Nephron (organoid): ENCODE data around the gene SFR1.

Experiments used
- H3K27ac Mint-ChIP-seq, 3 experiments: 2 replicates each; pipeline ENCODE4 v1.8.0; 2020; ENCODE audit warnings: mixed read lengths in 3 of 3, mild to moderate bottlenecking in 2 of 3, moderate library complexity in 1 of 3
- H3K27me3 Mint-ChIP-seq: 2 replicates; pipeline ENCODE4 v1.8.0; 2021; ENCODE audit warnings: low read depth, mild to moderate bottlenecking, moderate library complexity, mixed read lengths
- H3K36me3 Mint-ChIP-seq: 2 replicates; pipeline ENCODE4 v1.8.0; 2020; ENCODE audit warnings: low read depth, mixed read lengths
- H3K4me1 Mint-ChIP-seq: 2 replicates; pipeline ENCODE4 v1.8.0; 2020; ENCODE audit warnings: mixed read lengths
- H3K4me3 Mint-ChIP-seq, 3 experiments: 2 replicates each; pipeline ENCODE4 v1.8.0; 2020; ENCODE audit warnings: mild to moderate bottlenecking in 3 of 3, mixed read lengths in 3 of 3, moderate library complexity in 2 of 3
- H3K9me3 Mint-ChIP-seq: 2 replicates; pipeline ENCODE4 v1.8.0; 2020; ENCODE audit warnings: mixed read lengths
- CTCF ChIP-seq, 3 experiments: fragments of 200-600 bp; sonication (generic); IDR thresholded peaks; one replicate each; pipeline ENCODE4 v1.5.0; 2021; ENCODE audit warnings: antibody characterized with exemption in 3 of 3; ENCODE audit not compliant: unreplicated experiment in 3 of 3

Gene SFR1

DNA sequence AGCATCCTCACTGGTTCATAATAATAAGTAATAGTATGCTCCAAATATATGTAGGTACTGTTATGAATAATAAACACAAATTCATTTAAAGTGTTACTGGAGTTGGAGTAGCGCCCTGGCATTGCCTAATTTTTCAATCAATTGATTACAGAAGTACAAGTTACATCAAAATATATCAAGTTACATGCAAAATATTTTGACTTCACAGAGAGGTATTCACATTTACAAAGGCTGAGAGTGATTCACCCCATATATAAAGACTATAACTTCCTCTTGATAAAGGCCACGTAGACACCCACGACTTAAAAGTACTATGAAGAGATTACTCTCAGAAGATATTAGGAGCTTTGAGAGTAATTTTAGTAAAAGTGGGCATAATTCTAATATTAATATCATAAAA is 22.7 kb upstream of the SFR1 start:
- no peak overlapping the region for H3K4me3 Mint-ChIP-seq
- no peaks in the 10 kb centered on the region for H3K36me3 Mint-ChIP-seq
- peaks cover 6% of the 10 kb centered on the region for H3K9me3 Mint-ChIP-seq
- H3K27me3 Mint-ChIP-seq, result no peaks in the 10 kb centered on the region
- H3K4me1 Mint-ChIP-seq, result no peaks in the 10 kb centered on the region
- no peak overlapping the region for H3K27ac Mint-ChIP-seq
- no peak for TF ChIP-seq CTCF (IDR thresholded peaks at IDR 0.05; ENCODE audit: unreplicated experiment in 3 of 3)

GRCh38 chr10:104099941-104100340 is 22.0 kb upstream of the SFR1 start:
- Mint-ChIP-seq H3K27me3 (no peaks in the 10 kb centered on the region), H3K4me1 (no peaks in the 10 kb centered on the region), H3K27ac (no peak overlapping the region), H3K36me3 (no peaks in the 10 kb centered on the region), H3K9me3 (peaks cover 6% of the 10 kb centered on the region), H3K4me3 (no peak overlapping the region)
- no peak for TF ChIP-seq CTCF (IDR thresholded peaks at IDR 0.05; ENCODE audit: unreplicated experiment in 3 of 3)

GRCh38 chr10:104100795-104101194 is 21.2 kb upstream of the SFR1 start:
- H3K9me3 Mint-ChIP-seq, result peaks cover 6% of the 10 kb centered on the region
- no peaks in the 10 kb centered on the region for H3K36me3 Mint-ChIP-seq
- no peaks in the 10 kb centered on the region for H3K27me3 Mint-ChIP-seq
- H3K4me1 Mint-ChIP-seq, result no peaks in the 10 kb centered on the region
- no peak overlapping the region for H3K27ac Mint-ChIP-seq
- TF ChIP-seq CTCF (IDR thresholded peaks at IDR 0.05; ENCODE audit: unreplicated experiment in 3 of 3), result no peak
- H3K4me3 Mint-ChIP-seq, result no peak overlapping the region

- no peak for TF ChIP-seq CTCF (IDR thresholded peaks at IDR 0.05; ENCODE audit: unreplicated experiment in 3 of 3)
- Mint-ChIP-seq H3K4me1 (no peaks in the 10 kb centered on the region), H3K4me3 (no peak overlapping the region), H3K36me3 (no peaks in the 10 kb centered on the region), H3K27ac (no peak overlapping the region), H3K9me3 (peaks cover 2% of the 10 kb centered on the region), H3K27me3 (no peaks in the 10 kb centered on the region)
Measured at GRCh38 chr10:104101902-104102301, 20.1 kb upstream of the SFR1 start.

DNA sequence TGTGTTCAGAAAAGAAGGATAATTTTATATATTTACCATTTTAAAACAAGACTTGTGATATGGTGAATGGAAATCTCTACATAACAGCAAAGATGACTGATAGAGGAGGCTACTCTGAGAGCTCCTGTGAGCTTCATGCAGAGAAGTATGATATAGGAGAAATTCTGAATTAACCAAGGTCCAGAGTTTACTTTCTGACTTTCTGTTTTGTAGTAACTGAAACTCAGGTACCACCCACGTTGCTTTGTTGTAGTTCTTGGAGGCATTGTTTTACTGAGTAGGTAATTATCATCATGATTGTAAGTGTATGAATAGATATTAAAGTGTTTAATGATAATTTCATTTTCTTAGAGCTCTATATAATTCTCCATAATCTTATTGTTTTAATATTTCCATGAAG is 18.0 kb upstream of the SFR1 start:
- Mint-ChIP-seq H3K27ac (no peak overlapping the region), H3K9me3 (no peaks in the 10 kb centered on the region), H3K4me1 (no peaks in the 10 kb centered on the region), H3K27me3 (no peaks in the 10 kb centered on the region), H3K4me3 (no peak overlapping the region), H3K36me3 (no peaks in the 10 kb centered on the region)
- TF ChIP-seq CTCF (IDR thresholded peaks at IDR 0.05; ENCODE audit: unreplicated experiment in 3 of 3), result no peak

DNA sequence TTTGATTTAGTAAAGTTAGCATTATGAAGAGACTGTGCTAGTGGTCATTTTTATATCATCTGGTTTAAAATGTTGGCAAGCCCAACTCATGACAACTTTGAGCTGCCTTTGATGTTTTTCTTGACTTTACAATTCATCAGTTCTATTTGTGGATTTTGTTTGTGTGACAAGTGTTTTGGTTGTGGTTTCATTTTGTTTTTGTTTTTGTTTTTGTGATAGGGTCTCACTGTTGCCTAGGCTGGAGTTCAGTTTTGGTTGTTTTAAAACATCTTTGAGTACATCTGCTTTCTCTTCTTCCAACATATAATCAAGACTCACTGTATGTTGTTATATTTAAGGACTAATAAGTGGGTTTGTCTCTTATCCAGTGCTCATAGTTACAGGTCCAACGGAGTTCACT is 17.6 kb upstream of the SFR1 start:
- H3K27ac Mint-ChIP-seq, result no peak overlapping the region
- H3K27me3 Mint-ChIP-seq, result no peaks in the 10 kb centered on the region
- no peaks in the 10 kb centered on the region for H3K4me1 Mint-ChIP-seq
- H3K4me3 Mint-ChIP-seq, result no peak overlapping the region
- H3K9me3 Mint-ChIP-seq, result no peaks in the 10 kb centered on the region
- no peak for TF ChIP-seq CTCF (IDR thresholded peaks at IDR 0.05; ENCODE audit: unreplicated experiment in 3 of 3)
- no peaks in the 10 kb centered on the region for H3K36me3 Mint-ChIP-seq
